HEK293T (cell line): ENCODE measurements around the gene HMMR.

Source experiments
- ARNT ChIP-seq: fragments of 450-650 bp; IDR thresholded peaks from 2 replicates; pipeline ENCODE4 v1.6.1; 2017; ENCODE audit warnings: mild to moderate bottlenecking
- BHLHE40 ChIP-seq: fragments of 450-650 bp; IDR thresholded peaks from 2 replicates; pipeline ENCODE4 v1.6.1; 2016; ENCODE audit warnings: mild to moderate bottlenecking, moderate library complexity, borderline replicate concordance
- CTBP1 ChIP-seq: fragments of 450-650 bp; IDR thresholded peaks from 2 replicates; pipeline ENCODE4 v1.6.1; 2016; ENCODE audit warnings: borderline replicate concordance
- FOXA1 ChIP-seq: fragments of 450-650 bp; IDR thresholded peaks from 2 replicates; pipeline ENCODE4 v1.6.1; 2016; ENCODE audit warnings: mild to moderate bottlenecking
- FOXK2 ChIP-seq: fragments of 450-650 bp; IDR thresholded peaks from 2 replicates; pipeline ENCODE4 v1.6.1; 2016; ENCODE audit warnings: mild to moderate bottlenecking
- LEF1 ChIP-seq: fragments of 450-650 bp; IDR thresholded peaks from 2 replicates; pipeline ENCODE4 v1.6.1; 2017; ENCODE audit warnings: mild to moderate bottlenecking, borderline replicate concordance
- PKNOX1 ChIP-seq: fragments of 450-650 bp; IDR thresholded peaks from 2 replicates; pipeline ENCODE4 v1.6.1; 2016
- SP1 ChIP-seq: fragments of 450-650 bp; IDR thresholded peaks from 2 replicates; pipeline ENCODE4 v1.6.1; 2017
- ZNF384 ChIP-seq: fragments of 450-650 bp; IDR thresholded peaks from 2 replicates; pipeline ENCODE4 v1.6.1; 2016

GRCh38 chr5:163496286-163496685, 35.9 kb downstream of the HMMR start:
- no peak for TF ChIP-seq ZNF384
- TF ChIP-seq SP1: no peak
- no peak for TF ChIP-seq PKNOX1
- TF ChIP-seq CTBP1: no peak
- no peak for TF ChIP-seq BHLHE40
- TF ChIP-seq FOXK2: no peak
- TF ChIP-seq FOXA1: no peak
- no peak for TF ChIP-seq LEF1
- TF ChIP-seq ARNT: no peak
